Prostate gland (tissue), 2 donors: ENCODE measurements around the gene NAA15. TPM values are rescaled to one million over a fixed set of nuclear protein-coding genes. Genes with fewer than 3 reads are reported as not detected.
"Not testable (repeated sequence)": the region's sequence is repeated elsewhere in the genome, so short reads cannot be mapped to it uniquely, and the experiment has no call there.

Experiments used
- DNase-seq: peaks from one replicate; pipeline ENCODE4 v3.0.0-alpha.2; 2019; ENCODE audit warnings: low spot score
- H3K27ac ChIP-seq, 2 donors: fragments of 200-600 bp; sonication (generic); 2 replicates each; pipeline ENCODE4 v1.5.1; 2017 to 2019
- H3K27me3 ChIP-seq: fragments of 200-600 bp; sonication (generic); replicated peaks from 2 replicates; pipeline ENCODE4 v1.5.1; 2019; ENCODE audit not compliant: insufficient read depth
- H3K36me3 ChIP-seq, 2 donors: fragments of 200-600 bp; sonication (generic); 1 replicate in 1 of 2; 2 replicates in 1 of 2; pipeline versions ENCODE4 v1.5.1 to v1.8.1; 2017 to 2019
- H3K4me1 ChIP-seq: fragments of 200-600 bp; sonication (generic); replicated peaks from 2 replicates; pipeline ENCODE4 v1.5.1; 2019
- H3K4me3 ChIP-seq, 2 donors: fragments of 200-600 bp; sonication (generic); 2 replicates each; pipeline ENCODE4 v1.5.1; 2017 to 2019
- H3K9me3 ChIP-seq: fragments of 200-600 bp; sonication (generic); 2 replicates; pipeline ENCODE4 v1.5.1; 2017
- POLR2A ChIP-seq: fragments of 450-650 bp; IDR thresholded peaks from one replicate; pipeline ENCODE4 v1.6.1; 2016; ENCODE audit warnings: antibody characterized with exemption, mild to moderate bottlenecking
- POLR2AphosphoS5 ChIP-seq: sonication (generic); formaldehyde crosslinking; IDR thresholded peaks from one replicate; pipeline ENCODE4 v1.6.1; 2017; ENCODE audit warnings: antibody characterized with exemption
- WGBS: methylation state at CpG from one replicate; pipeline ENCODE4 v1.1.5; 2018; 5-methylcytosine and 5-hydroxymethylcytosine counted together
- intact Hi-C: fragments of 100-400 bp; cut with DNase I; formaldehyde crosslinking; loops from one replicate; pipeline ENCODE4 v1.14.2; 2022
- total RNA-seq, 2 donors: library from RNA; depleted of rRNA; stranded (reverse); fragments of >200 nt; gene quantifications; one replicate each; pipeline ENCODE4 v1.1.0, GENCODE V29; 2016
- TF ChIP-seq, protein P1 (sequence below), 4 experiments: fragments of 200-600 bp in 2 of 4; fragments of 450-650 bp in 2 of 4; sonication (generic) in 2 of 4; IDR thresholded peaks; 1 replicate in 3 of 4; 2 replicates in 1 of 4; pipeline ENCODE4 v1.5.1; 2016 to 2019; ENCODE audit warnings: antibody characterized with exemption in 4 of 4, mild to moderate bottlenecking in 2 of 4, moderate library complexity in 2 of 4

NAA15 gene
- total RNA-seq, 2 donors from 2014 or later, result 19.3 to 22.9 TPM

GRCh38 chr4:139458999-139459398 lies 157.7 kb downstream of the NAA15 start:
- intact Hi-C loops, result no loop called here
- Histone ChIP-seq H3K36me3 (no peaks in the 10 kb centered on the region), H3K4me1 (peaks cover 4% of the 10 kb centered on the region), H3K4me3 (no peak overlapping the region), H3K27ac (no peak overlapping the region), H3K27me3 (no peaks in the 10 kb centered on the region), H3K9me3 (no peaks in the 10 kb centered on the region)
- 76% methylated on average over 3 of the region's 3 CpGs for WGBS
- no peak for DNase-seq
- TF ChIP-seq POLR2A, result no peak
- TF ChIP-seq, protein P1, sequence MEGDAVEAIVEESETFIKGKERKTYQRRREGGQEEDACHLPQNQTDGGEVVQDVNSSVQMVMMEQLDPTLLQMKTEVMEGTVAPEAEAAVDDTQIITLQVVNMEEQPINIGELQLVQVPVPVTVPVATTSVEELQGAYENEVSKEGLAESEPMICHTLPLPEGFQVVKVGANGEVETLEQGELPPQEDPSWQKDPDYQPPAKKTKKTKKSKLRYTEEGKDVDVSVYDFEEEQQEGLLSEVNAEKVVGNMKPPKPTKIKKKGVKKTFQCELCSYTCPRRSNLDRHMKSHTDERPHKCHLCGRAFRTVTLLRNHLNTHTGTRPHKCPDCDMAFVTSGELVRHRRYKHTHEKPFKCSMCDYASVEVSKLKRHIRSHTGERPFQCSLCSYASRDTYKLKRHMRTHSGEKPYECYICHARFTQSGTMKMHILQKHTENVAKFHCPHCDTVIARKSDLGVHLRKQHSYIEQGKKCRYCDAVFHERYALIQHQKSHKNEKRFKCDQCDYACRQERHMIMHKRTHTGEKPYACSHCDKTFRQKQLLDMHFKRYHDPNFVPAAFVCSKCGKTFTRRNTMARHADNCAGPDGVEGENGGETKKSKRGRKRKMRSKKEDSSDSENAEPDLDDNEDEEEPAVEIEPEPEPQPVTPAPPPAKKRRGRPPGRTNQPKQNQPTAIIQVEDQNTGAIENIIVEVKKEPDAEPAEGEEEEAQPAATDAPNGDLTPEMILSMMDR (IDR thresholded peaks at IDR 0.05), result no peak

DNA sequence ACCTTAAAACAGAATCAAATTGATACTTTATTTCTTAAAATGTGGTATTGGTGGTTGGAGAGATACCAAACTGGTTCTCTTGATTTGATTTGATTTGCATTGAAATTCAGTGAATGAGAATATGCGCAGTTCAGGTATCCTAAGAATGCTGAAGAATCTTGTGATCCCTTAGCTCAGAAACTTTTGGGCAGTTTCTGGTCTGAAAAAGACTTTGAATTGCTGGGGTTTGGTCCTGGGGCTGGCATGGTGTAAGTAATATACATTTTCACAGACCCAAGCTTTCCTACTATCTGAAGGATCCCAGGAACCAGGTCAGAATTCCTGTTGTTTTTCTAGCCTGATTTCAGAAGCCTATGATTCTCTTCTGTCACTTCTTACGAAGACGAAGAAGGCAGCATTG lies 159.3 kb downstream of the NAA15 start:
- no peak for DNase-seq
- Histone ChIP-seq H3K9me3 (no peaks in the 10 kb centered on the region), H3K27me3 (no peaks in the 10 kb centered on the region), H3K27ac (no peak overlapping the region), H3K4me3 (no peak overlapping the region), H3K36me3 (no peaks in the 10 kb centered on the region), H3K4me1 (no peaks in the 10 kb centered on the region)
- TF ChIP-seq, protein P1 (IDR thresholded peaks at IDR 0.05), result no peak
- TF ChIP-seq POLR2AphosphoS5, result no peak
- no peak for TF ChIP-seq POLR2A
- intact Hi-C loops, result no loop called here
- 91% methylated on average over 3 of the region's 3 CpGs for WGBS

- Histone ChIP-seq H3K27ac (no peak overlapping the region), H3K4me3 (no peak overlapping the region), H3K36me3 (no peaks in the 10 kb centered on the region), H3K9me3 (no peaks in the 10 kb centered on the region), H3K4me1 (no peaks in the 10 kb centered on the region), H3K27me3 (no peaks in the 10 kb centered on the region)
- DNase-seq, result no peak
- WGBS, result 72% methylated on average over 5 of the region's 5 CpGs
- intact Hi-C loops, result no loop called here
- TF ChIP-seq, protein P1 (IDR thresholded peaks at IDR 0.05), result no peak
- TF ChIP-seq POLR2A, result no peak
- no peak for TF ChIP-seq POLR2AphosphoS5
Observed at GRCh38 chr4:139461022-139461628, 159.8 kb downstream of the NAA15 start.

GRCh38 chr4:139464512-139464911 lies 163.2 kb downstream of the NAA15 start:
- H3K36me3 ChIP-seq, H3K27me3 ChIP-seq, H3K4me3 ChIP-seq, DNase-seq, H3K9me3 ChIP-seq, H3K27ac ChIP-seq, intact Hi-C loops, H3K4me1 ChIP-seq: not testable (repeated sequence)
- 98% methylated on average over 5 of the region's 5 CpGs for WGBS

DNA sequence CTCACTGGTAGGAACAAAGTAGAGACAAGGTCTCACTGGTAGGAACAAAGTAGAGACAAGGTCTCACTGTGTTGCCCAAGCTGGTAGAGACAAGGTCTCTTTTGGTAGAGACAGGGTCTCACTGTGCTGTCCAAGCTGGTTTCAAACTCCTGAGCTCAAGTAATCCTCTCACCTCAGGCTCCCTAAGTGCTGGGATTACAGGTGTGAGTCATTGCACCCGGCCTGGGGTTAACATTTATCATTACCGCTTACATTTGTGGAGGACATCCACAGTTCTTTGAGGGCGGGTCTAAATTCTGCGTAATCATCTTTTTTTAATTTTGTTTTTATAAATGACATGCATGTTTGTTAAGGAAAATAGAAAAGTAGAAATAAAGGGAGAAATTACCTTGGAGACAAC lies 164.6 kb downstream of the NAA15 start:
- Histone ChIP-seq H3K36me3 (no peaks in the 10 kb centered on the region), H3K9me3 (no peaks in the 10 kb centered on the region), H3K4me1 (no peaks in the 10 kb centered on the region), H3K27me3 (no peaks in the 10 kb centered on the region), H3K27ac (no peak overlapping the region), H3K4me3 (no peak overlapping the region)
- intact Hi-C loops, result no loop called here
- WGBS, result 98% methylated on average over 4 of the region's 4 CpGs
- DNase-seq, result no peak
- TF ChIP-seq, protein P1 (IDR thresholded peaks at IDR 0.05), result no peak
- TF ChIP-seq POLR2AphosphoS5, result no peak
- TF ChIP-seq POLR2A, result no peak

DNA sequence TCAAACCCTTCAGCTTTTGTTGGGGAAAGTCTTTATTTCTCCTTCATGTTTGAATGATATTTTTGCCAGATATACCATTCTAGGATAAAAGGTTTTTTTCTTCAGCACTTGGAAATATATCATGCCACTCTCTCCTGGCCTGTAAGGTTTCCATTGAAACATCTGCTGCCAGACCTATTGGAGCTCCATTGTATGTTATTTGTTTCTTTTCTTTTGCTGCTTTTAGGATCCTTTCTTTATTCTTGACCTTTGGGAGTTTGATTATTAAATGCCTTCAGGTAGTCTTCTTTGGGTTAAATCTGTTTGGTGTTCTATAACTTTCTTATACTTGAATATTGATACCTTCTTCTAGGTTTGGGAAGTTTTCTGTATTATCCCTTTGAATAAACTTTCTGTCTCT lies 167.5 kb downstream of the NAA15 start:
- H3K27ac ChIP-seq, DNase-seq, H3K4me3 ChIP-seq, H3K27me3 ChIP-seq, H3K36me3 ChIP-seq, intact Hi-C loops, H3K9me3 ChIP-seq, H3K4me1 ChIP-seq: not testable (repeated sequence)
